GM12873 (cell line): Measurements from ENCODE around the gene FAM193B.

ENCODE experiments used
- CTCF ChIP-seq: IDR thresholded peaks from 2 replicates; pipeline ENCODE4 v1.5.1; 2012; ENCODE audit warnings: low read depth, mild to moderate bottlenecking, moderate library complexity, low read length, control low read depth; ENCODE audit not compliant: insufficient read depth; ENCODE audit errors: missing control alignments

The FAM193B gene

GRCh38 chr5:177499842-177500241 lies 54.5 kb downstream of the FAM193B start:
- no peak for TF ChIP-seq CTCF

GRCh38 chr5:177498013-177498787 lies 56.2 kb downstream of the FAM193B start:
- no peak for TF ChIP-seq CTCF

- TF ChIP-seq CTCF: no peak
Measured at GRCh38 chr5:177497292-177498012, 56.9 kb downstream of the FAM193B start, which contains the start of gene PDLIM7. Gene PDLIM7 (minus strand): TSS chr5:177497604. CDS start chr5:177496512, 1,092 bp downstream.

GRCh38 chr5:177496727-177497291 lies 57.6 kb downstream of the FAM193B start:
- TF ChIP-seq CTCF: no peak

GRCh38 chr5:177496070-177496726 lies 58.2 kb downstream of the FAM193B start:
- peak; percentile 37 for TF ChIP-seq CTCF

- TF ChIP-seq CTCF: no peak
Measured at GRCh38 chr5:177495243-177496060, 58.9 kb downstream of the FAM193B start.
